ENCODE data around the gene SYNDIG1. TPM values are rescaled to one million over a fixed set of nuclear protein-coding genes. Genes with fewer than 3 reads are reported as not detected.

The SYNDIG1 gene
- total and polyA plus RNA-seq, 2 of the 4 experiments (the other 2 are of a cell fraction): not detected

DNA sequence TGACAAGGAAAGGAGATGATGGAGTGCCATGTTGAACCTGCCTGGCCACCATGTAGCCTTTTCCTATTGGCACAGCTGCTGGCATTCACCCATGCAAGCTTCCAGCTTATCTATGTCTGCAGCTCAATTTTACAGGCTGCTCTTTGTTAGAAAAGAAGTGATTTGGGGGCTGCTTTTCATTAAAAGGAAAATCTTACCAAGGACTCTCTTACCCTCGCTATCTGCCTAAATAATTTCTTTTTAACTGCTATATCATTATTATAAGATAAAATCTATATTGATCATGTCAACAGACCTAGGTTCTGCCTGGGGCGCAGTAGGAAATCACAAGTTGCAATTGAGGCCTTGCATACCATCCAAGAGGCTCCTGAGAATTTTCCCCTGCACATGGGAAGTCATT, 167.2 kb downstream of the SYNDIG1 start:
- no CpG with 5 or more reads among the region's 2 CpGs for WGBS, 2 experiments (ENCODE audit: extremely low coverage in 2 of 2, insufficient read length in 1 of 2)
- no peak overlapping the region for H4K8ac ChIP-seq (ENCODE audit: low read depth in 2 of 2, low read length in 2 of 2)
- no peak overlapping the region for H2AK9ac ChIP-seq (replicated peaks; ENCODE audit: low read depth, low read length, poor library complexity)
- H3K36me3 ChIP-seq (ENCODE audit: control insufficient read depth, insufficient read depth, low read length): no peaks in the 10 kb centered on the region
- no peak overlapping the region for H3K23ac ChIP-seq (ENCODE audit: low read depth, low read length)
- H4K20me1 ChIP-seq (ENCODE audit: insufficient read depth, low read length): no peaks in the 10 kb centered on the region
- no TSS peak for BruUV-seq (replicated peaks)
- no peak overlapping the region for H3K27ac ChIP-seq (ENCODE audit: insufficient read depth, low read length)
- H3K9me1 ChIP-seq (ENCODE audit: insufficient read depth, low read length): peaks cover 2% of the 10 kb centered on the region; the same call in 1 of the 2 replicates
- TF ChIP-seq RFX5 (IDR thresholded peaks at IDR 0.05; ENCODE audit: low read depth, low read length): no peak
- TF ChIP-seq NFE2L2 (IDR thresholded peaks at IDR 0.05; ENCODE audit: low read depth, low read length): no peak
- no peak for TF ChIP-seq POLR2A (IDR thresholded peaks at IDR 0.05; ENCODE audit: low read depth, low read length)
- no peak for TF ChIP-seq BHLHE40 (IDR thresholded peaks at IDR 0.05; ENCODE audit: low read depth, low read length)
- H3K56ac ChIP-seq (ENCODE audit: extremely low read depth, insufficient read depth, low read length): no peak overlapping the region
- no peak overlapping the region for H3K4me2 ChIP-seq (ENCODE audit: low read depth, low read length)
- H2BK120ac ChIP-seq (ENCODE audit: low read depth, low read length): no peak overlapping the region
- H3K14ac ChIP-seq (replicated peaks; ENCODE audit: low read depth, low read length): no peak overlapping the region
- no peak overlapping the region for H4K5ac ChIP-seq (ENCODE audit: low read depth, low read length)
- no peak overlapping the region for H2AK5ac ChIP-seq (ENCODE audit: low read depth, low read length)
- CTCF ChIA-PET: no interaction called here
- H3K4ac ChIP-seq (ENCODE audit: low read depth, low read length): no peak overlapping the region
- H3K79me1 ChIP-seq (ENCODE audit: low read depth in 1 of 2, low read length in 2 of 2): no peaks in the 10 kb centered on the region
- H3K9me3 ChIP-seq (ENCODE audit: control insufficient read depth, insufficient read depth, low read length): no peaks in the 10 kb centered on the region
- dilution Hi-C loops (cut with HindIII; ENCODE audit: low sequenced_read_pairs, unreplicated experiment) (no loop called here), intact Hi-C loops (cut with micrococcal nuclease) (no loop called here), in situ Hi-C loops (cut with MboI; ENCODE audit: low sequenced_read_pairs) (loop anchor here (25.0 kb wide), 1 partner anchor 751 kb away; the partner anchor contains the start of gene ABHD12)
- POLR2A ChIA-PET (ENCODE audit: unreplicated experiment): no interaction called here
- H3K4me1 ChIP-seq (ENCODE audit: control insufficient read depth, insufficient read depth, low read length): peaks cover 9% of the 10 kb centered on the region
- H3K27me3 ChIP-seq (ENCODE audit: control insufficient read depth, insufficient read depth, low read length): peaks cover 14% of the 10 kb centered on the region
- no peak overlapping the region for H3K9ac ChIP-seq (ENCODE audit: low read depth, low read length)
- H3K18ac ChIP-seq (ENCODE audit: low read depth, low read length): no peak overlapping the region
- H2AFZ ChIP-seq (replicated peaks; ENCODE audit: low read length, poor library complexity): no peak overlapping the region
- no peak overlapping the region for H2BK5ac ChIP-seq (ENCODE audit: low read depth, low read length, poor library complexity, severe bottlenecking)
- DNase-seq: no peak
- no peak for ATAC-seq (ENCODE audit: low read depth)
- no peak overlapping the region for H2BK15ac ChIP-seq (ENCODE audit: low read depth, low read length)
- no peak overlapping the region for H4K91ac ChIP-seq (ENCODE audit: insufficient read depth, low read depth, low read length)
- H3K4me3 ChIP-seq (ENCODE audit: insufficient read depth, low read depth, low read length): no peak overlapping the region
- no peak overlapping the region for H2BK20ac ChIP-seq (ENCODE audit: low read depth, low read length)

All from IMR-90 (cell line).